Measurements from ENCODE around the gene SYT7.

The SYT7 gene

DNA sequence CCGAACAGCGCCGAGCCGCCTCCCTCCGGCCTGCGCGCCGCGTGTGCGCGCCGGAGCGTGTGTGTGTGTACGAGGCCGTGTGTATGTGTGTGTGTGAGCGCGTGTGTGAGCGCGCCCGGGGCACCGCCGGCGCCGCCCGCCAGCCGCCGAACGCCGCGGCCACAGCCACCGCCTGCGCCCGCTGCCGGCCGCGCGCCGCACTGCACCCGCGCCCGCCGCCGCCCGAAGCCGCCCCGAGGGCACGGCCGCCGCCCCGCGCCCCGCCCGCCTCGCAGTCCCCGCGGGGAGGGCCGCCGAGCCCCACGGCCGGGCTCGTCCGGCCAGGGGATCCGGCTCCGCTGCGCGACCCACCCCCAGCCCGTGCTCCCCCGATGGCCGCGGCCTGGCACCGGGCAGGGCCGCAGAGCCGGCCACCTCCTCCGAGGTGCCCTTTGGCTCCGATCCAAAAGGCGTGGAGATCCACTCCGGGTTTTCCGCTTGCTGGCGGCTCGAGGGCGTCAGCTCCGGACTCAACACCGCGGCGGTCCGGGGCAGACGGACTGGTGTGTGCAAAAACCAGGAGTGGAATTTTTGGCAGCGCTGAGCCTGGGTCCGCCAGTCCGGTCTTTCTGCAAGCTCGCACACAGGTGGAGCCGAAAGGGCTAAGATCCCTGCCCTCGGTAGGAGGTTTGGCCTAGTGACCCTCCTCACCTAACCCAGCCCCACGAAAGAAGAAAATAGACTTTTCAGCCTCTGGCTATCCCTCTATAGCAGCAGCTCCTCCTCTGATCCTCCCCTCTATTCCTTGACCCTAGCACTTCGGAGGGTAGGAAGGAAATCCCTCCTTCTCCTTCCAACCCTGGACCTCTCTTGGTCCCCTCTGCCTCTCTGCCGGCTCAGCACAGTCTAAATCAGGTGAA is at the start of gene SYT7:
TSS of gene SYT7 (minus strand) at position 47 of the 899 bp plus-strand sequence. CDS start 256 bp downstream, outside the sequence.
- no peak within 1 kb of the TSS for H3K27ac ChIP-seq (ENCODE audit: low read length)
- H3K9me3 ChIP-seq (ENCODE audit: control insufficient read depth in 2 of 2, low read length in 2 of 2) = no peaks in the 10 kb centered on the region
- H3K4me3 ChIP-seq (ENCODE audit: low read length in 2 of 2) = peak within 1 kb of the TSS in 1 of 2 donors; percentile 71
- H3K27me3 ChIP-seq (ENCODE audit: control insufficient read depth in 1 of 2, insufficient read depth in 2 of 2, low read length in 2 of 2) = peaks cover 16 to 27% of the 10 kb centered on the region in 2 donors
- H3K36me3 ChIP-seq (ENCODE audit: control insufficient read depth in 2 of 2, insufficient read depth in 2 of 2, low read length in 2 of 2) = no peaks in the 10 kb centered on the region
- H3K9ac ChIP-seq (ENCODE audit: low read length in 2 of 2) = no peak within 1 kb of the TSS
- H3K4me1 ChIP-seq (ENCODE audit: control insufficient read depth, insufficient read depth, low read length) = peaks cover 14% of the 10 kb centered on the region

DNA sequence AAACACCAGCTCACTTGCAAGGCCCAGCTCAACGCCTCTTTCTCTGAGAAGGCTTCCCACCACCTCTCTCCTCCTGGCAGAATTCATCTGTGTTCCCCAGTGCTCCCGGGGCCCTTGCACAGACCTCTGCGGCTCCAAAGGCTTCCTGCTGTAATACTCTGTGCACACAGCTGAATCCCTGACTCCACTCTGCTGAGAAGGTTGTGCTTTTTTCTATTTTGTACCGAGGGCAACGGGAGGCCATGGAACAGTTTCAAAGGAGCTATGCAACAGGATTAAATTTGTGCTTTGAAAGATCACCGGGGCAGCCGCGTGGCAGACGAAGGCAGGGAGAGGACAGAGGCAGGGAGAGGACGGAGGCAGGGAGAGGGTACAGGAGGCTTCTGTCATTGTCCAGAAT is 49.2 kb upstream of the SYT7 start:
- no peak overlapping the region for H3K4me3 ChIP-seq (ENCODE audit: low read length in 2 of 2)

DNA sequence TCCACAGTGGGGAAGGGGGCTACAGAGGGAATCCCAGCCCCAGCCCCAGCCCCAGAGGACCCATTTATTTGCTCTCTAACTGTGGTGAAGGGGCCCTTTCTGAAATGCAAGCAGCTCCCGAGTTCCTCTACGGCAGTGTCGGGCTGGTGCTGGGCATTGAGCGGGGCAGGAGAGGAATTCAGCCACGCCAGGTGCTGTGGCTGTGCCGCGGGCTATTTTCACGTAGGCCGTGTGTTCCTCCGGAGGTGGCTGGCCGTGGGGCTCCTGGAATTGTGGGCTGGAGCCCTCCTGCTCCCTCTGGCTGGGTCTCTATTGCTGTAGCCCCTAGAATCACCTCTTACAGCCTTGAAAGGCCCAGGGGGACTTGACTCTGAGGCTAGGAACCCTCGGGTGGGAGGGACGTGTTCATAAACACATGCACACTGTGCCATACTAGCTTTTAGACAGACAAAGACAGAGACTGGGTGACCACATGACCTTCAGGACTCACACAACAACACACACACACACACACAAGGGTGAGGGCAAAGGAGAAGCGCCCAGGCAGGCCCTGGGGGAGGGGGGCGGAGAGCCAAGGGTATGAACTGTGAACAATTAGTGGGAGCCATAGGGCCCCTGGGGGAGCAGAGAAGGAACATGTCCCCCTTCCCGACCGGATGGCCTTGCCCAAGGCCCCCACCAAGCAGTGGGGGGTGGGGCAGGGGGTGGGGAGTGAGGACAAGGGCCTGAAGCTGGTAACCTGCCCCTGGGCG is 48.4 kb upstream of the SYT7 start:
- H3K27ac ChIP-seq (ENCODE audit: low read length) = no peak overlapping the region
- no peak overlapping the region for H3K9ac ChIP-seq (ENCODE audit: low read length in 2 of 2)
- no peaks in the 10 kb centered on the region for H3K27me3 ChIP-seq (ENCODE audit: control insufficient read depth in 1 of 2, insufficient read depth in 2 of 2, low read length in 2 of 2)
- no peaks in the 10 kb centered on the region for H3K36me3 ChIP-seq (ENCODE audit: control insufficient read depth in 2 of 2, insufficient read depth in 2 of 2, low read length in 2 of 2)
- H3K4me1 ChIP-seq (ENCODE audit: control insufficient read depth, insufficient read depth, low read length) = peaks cover 4% of the 10 kb centered on the region
- H3K9me3 ChIP-seq (ENCODE audit: control insufficient read depth in 2 of 2, low read length in 2 of 2) = no peaks in the 10 kb centered on the region
- no peak overlapping the region for H3K4me3 ChIP-seq (ENCODE audit: low read length in 2 of 2)

More for the DNA sequence above, 49.2 kb upstream of the SYT7 start:
- no peaks in the 10 kb centered on the region for H3K36me3 ChIP-seq (ENCODE audit: control insufficient read depth in 2 of 2, insufficient read depth in 2 of 2, low read length in 2 of 2)
- H3K9me3 ChIP-seq (ENCODE audit: control insufficient read depth in 2 of 2, low read length in 2 of 2) = no peaks in the 10 kb centered on the region
- no peak overlapping the region for H3K9ac ChIP-seq (ENCODE audit: low read length in 2 of 2)
- H3K27me3 ChIP-seq (ENCODE audit: control insufficient read depth in 1 of 2, insufficient read depth in 2 of 2, low read length in 2 of 2) = no peaks in the 10 kb centered on the region
- H3K27ac ChIP-seq (ENCODE audit: low read length) = no peak overlapping the region
- peaks cover 4% of the 10 kb centered on the region for H3K4me1 ChIP-seq (ENCODE audit: control insufficient read depth, insufficient read depth, low read length)

- H3K27ac ChIP-seq (ENCODE audit: low read length) = no peak overlapping the region
- H3K36me3 ChIP-seq (ENCODE audit: control insufficient read depth in 2 of 2, insufficient read depth in 2 of 2, low read length in 2 of 2) = no peaks in the 10 kb centered on the region
- no peak overlapping the region for H3K9ac ChIP-seq (ENCODE audit: low read length in 2 of 2)
Measured at GRCh38 chr11:61628662-61628970, 47.7 kb upstream of the SYT7 start.

DNA sequence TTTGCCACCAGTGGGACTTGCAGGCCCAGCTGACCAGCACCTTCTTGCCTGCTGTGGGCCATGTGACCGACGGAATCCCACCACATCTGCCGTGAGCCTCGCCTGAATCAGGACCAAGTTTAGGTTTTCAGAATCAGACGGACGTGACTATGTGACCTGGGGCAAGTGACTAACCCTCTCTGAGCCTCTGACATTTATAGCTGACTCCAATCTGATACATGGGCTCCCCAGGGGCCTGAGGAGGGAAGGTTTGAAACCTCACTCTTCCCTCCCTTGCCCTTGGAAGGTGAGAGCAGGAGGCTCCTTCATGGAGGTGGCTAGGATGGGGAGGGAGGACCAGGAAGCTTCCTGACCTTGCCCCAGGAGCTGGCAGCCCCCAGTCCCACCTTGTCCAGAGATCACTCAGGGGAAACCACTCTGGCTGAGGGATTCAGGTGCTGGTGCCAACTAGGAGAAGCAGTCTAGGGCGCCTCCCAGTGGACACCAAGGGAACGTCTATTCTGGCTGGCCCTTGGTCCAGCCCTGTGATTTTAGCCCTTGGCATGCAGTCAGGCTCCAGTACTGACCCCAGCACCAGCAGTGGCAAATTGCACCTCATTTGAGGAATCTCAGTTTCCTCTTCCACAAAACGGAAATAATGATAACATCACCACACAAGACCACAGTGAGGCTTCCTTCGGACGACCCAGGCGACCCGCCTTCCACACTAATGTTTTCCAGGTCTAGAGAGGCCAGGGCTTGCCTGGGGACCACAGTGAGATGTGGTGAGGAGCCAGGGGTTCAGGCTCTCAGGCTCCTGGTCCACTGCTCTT is 47.2 kb upstream of the SYT7 start:
- H3K36me3 ChIP-seq (ENCODE audit: control insufficient read depth in 2 of 2, insufficient read depth in 2 of 2, low read length in 2 of 2) = no peaks in the 10 kb centered on the region
- H3K9ac ChIP-seq (ENCODE audit: low read length in 2 of 2) = no peak overlapping the region
- H3K9me3 ChIP-seq (ENCODE audit: control insufficient read depth in 2 of 2, low read length in 2 of 2) = no peaks in the 10 kb centered on the region
- H3K4me1 ChIP-seq (ENCODE audit: control insufficient read depth, insufficient read depth, low read length) = peaks cover 4% of the 10 kb centered on the region
- no peaks in the 10 kb centered on the region for H3K27me3 ChIP-seq (ENCODE audit: control insufficient read depth in 1 of 2, insufficient read depth in 2 of 2, low read length in 2 of 2)
- H3K4me3 ChIP-seq (ENCODE audit: low read length in 2 of 2) = no peak overlapping the region
- no peak overlapping the region for H3K27ac ChIP-seq (ENCODE audit: low read length)

More at GRCh38 chr11:61628662-61628970, 47.7 kb upstream of the SYT7 start:
- Histone ChIP-seq H3K27me3 (ENCODE audit: control insufficient read depth in 1 of 2, insufficient read depth in 2 of 2, low read length in 2 of 2) (no peaks in the 10 kb centered on the region), H3K4me1 (ENCODE audit: control insufficient read depth, insufficient read depth, low read length) (peaks cover 4% of the 10 kb centered on the region), H3K4me3 (ENCODE audit: low read length in 2 of 2) (no peak overlapping the region), H3K9me3 (ENCODE audit: control insufficient read depth in 2 of 2, low read length in 2 of 2) (no peaks in the 10 kb centered on the region)

DNA sequence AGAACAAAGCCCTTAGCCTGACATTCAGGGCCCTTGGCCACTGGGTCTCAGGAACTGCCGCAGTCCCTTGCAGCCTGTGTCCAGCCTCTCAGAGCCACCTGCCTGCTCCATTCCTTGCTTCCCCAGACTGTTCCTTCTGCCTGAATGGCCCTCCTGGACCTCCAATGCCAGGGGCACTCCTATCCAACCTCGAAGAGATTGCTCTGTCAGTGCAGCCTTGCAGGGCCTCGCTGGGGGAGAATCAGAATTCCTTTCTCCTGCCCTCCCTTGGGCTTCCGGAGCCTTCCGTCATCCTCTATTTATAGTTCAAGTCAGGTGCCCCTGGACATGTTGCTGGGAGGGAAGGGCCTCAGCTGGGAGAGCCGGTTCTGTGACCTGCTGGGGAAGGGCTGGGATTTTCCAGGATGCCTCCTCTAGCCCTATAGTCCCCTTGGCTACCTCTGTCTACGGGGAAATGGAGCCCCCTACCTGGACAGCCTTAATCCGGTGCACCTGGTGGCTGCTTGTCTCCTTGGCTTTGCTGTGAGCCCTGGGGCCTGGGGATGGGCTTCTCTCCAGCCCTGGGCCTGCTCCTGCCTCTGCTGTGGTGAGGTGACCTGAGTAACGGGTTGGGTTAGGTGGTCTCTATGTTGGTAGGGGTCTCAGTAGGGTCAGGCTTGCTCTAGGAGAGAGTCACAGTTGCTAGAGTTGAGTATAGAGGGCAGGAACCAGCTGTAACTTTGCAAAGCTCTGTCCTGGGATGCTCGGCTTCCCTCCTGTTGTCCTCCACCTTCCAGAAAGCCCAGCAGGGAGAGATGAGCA is 45.9 kb upstream of the SYT7 start:
- Histone ChIP-seq H3K27ac (ENCODE audit: low read length) (no peak overlapping the region), H3K9ac (ENCODE audit: low read length in 2 of 2) (no peak overlapping the region)

GRCh38 chr11:61625525-61625924 is 44.6 kb upstream of the SYT7 start:
- peaks cover 0 to 7% of the 10 kb centered on the region in 2 donors for H3K27me3 ChIP-seq (ENCODE audit: control insufficient read depth in 1 of 2, insufficient read depth in 2 of 2, low read length in 2 of 2)
- H3K9ac ChIP-seq (ENCODE audit: low read length in 2 of 2) = no peak overlapping the region
- no peaks in the 10 kb centered on the region for H3K36me3 ChIP-seq (ENCODE audit: control insufficient read depth in 2 of 2, insufficient read depth in 2 of 2, low read length in 2 of 2)
- peaks cover 4% of the 10 kb centered on the region for H3K4me1 ChIP-seq (ENCODE audit: control insufficient read depth, insufficient read depth, low read length)
- no peaks in the 10 kb centered on the region for H3K9me3 ChIP-seq (ENCODE audit: control insufficient read depth in 2 of 2, low read length in 2 of 2)
- H3K27ac ChIP-seq (ENCODE audit: low read length) = no peak overlapping the region
- no peak overlapping the region for H3K4me3 ChIP-seq (ENCODE audit: low read length in 2 of 2)

More for the DNA sequence above, 45.9 kb upstream of the SYT7 start:
- Histone ChIP-seq H3K4me3 (ENCODE audit: low read length in 2 of 2) (no peak overlapping the region), H3K9me3 (ENCODE audit: control insufficient read depth in 2 of 2, low read length in 2 of 2) (no peaks in the 10 kb centered on the region), H3K27me3 (ENCODE audit: control insufficient read depth in 1 of 2, insufficient read depth in 2 of 2, low read length in 2 of 2) (peaks cover 0 to 4% of the 10 kb centered on the region in 2 donors), H3K4me1 (ENCODE audit: control insufficient read depth, insufficient read depth, low read length) (peaks cover 4% of the 10 kb centered on the region), H3K36me3 (ENCODE audit: control insufficient read depth in 2 of 2, insufficient read depth in 2 of 2, low read length in 2 of 2) (no peaks in the 10 kb centered on the region)

GRCh38 chr11:61621917-61622585 is 41.2 kb upstream of the SYT7 start:
- H3K4me3 ChIP-seq (ENCODE audit: low read length in 2 of 2) = no peak overlapping the region
- no peak overlapping the region for H3K27ac ChIP-seq (ENCODE audit: low read length)
- H3K4me1 ChIP-seq (ENCODE audit: control insufficient read depth, insufficient read depth, low read length) = peaks cover 4% of the 10 kb centered on the region
- no peaks in the 10 kb centered on the region for H3K36me3 ChIP-seq (ENCODE audit: control insufficient read depth in 2 of 2, insufficient read depth in 2 of 2, low read length in 2 of 2)
- H3K9ac ChIP-seq (ENCODE audit: low read length in 2 of 2) = no peak overlapping the region
- peaks cover 4 to 14% of the 10 kb centered on the region in 2 donors for H3K27me3 ChIP-seq (ENCODE audit: control insufficient read depth in 1 of 2, insufficient read depth in 2 of 2, low read length in 2 of 2)
- H3K9me3 ChIP-seq (ENCODE audit: control insufficient read depth in 2 of 2, low read length in 2 of 2) = no peaks in the 10 kb centered on the region

GRCh38 chr11:61619471-61620226 is 38.8 kb upstream of the SYT7 start:
- Histone ChIP-seq H3K27me3 (ENCODE audit: control insufficient read depth in 1 of 2, insufficient read depth in 2 of 2, low read length in 2 of 2) (peaks cover 4 to 14% of the 10 kb centered on the region in 2 donors), H3K4me1 (ENCODE audit: control insufficient read depth, insufficient read depth, low read length) (no peaks in the 10 kb centered on the region), H3K9me3 (ENCODE audit: control insufficient read depth in 2 of 2, low read length in 2 of 2) (no peaks in the 10 kb centered on the region), H3K27ac (ENCODE audit: low read length) (no peak overlapping the region), H3K36me3 (ENCODE audit: control insufficient read depth in 2 of 2, insufficient read depth in 2 of 2, low read length in 2 of 2) (no peaks in the 10 kb centered on the region), H3K4me3 (ENCODE audit: low read length in 2 of 2) (no peak overlapping the region), H3K9ac (ENCODE audit: low read length in 2 of 2) (no peak overlapping the region)

Data from stomach smooth muscle (tissue), 2 donors.